Testis (tissue), 2 donors: Measurements from ENCODE around the gene INPP5A.

ENCODE experiments used
- CTCF ChIP-seq, 3 experiments: fragments of 450-650 bp in 2 of 3; fragments of 200-600 bp in 1 of 3; sonication (generic) in 1 of 3; IDR thresholded peaks; one replicate each; pipeline ENCODE4 v1.5.1; 2016 to 2019; ENCODE audit warnings: antibody characterized with exemption in 3 of 3, mild to moderate bottlenecking in 2 of 3, moderate library complexity in 1 of 3
- POLR2A ChIP-seq: fragments of 450-650 bp; IDR thresholded peaks from one replicate; pipeline ENCODE4 v1.6.1; 2017; ENCODE audit warnings: antibody characterized with exemption, mild to moderate bottlenecking, moderate library complexity

DNA sequence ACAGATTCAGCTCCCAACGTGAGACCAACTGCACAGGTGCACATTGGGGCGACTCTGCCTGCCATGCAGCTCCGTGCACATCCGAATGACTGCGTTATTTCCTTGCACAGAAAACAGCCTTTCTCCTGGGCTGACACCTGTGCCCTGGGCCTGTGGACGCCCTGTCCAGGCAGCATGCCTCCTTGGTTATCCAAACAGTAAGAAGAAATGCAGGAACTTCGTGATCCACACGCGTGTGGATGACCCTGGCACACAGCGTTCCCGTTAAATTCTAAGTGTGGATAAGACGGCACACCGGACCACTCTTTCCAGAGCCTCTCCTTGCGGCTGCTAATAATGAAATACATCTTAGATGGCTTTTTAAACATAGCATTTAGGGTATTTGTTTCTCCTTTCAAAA is 208.8 kb downstream of the INPP5A start:
- no peak for TF ChIP-seq CTCF (IDR thresholded peaks at IDR 0.05)
- no peak for TF ChIP-seq POLR2A
